Measurements from ENCODE around the gene KRTAP2-3. TPM values are rescaled to one million over a fixed set of nuclear protein-coding genes. Genes with fewer than 3 reads are reported as not detected.
"Not testable (repeated sequence)": the region's sequence is repeated elsewhere in the genome, so short reads cannot be mapped to it uniquely, and the experiment has no call there.

Gene KRTAP2-3
- total RNA-seq, 1 donor from 2014 or later: not detected

- Histone ChIP-seq H3K27me3 (no peaks in the 10 kb centered on the region), H3K9me3 (no peaks in the 10 kb centered on the region), H3K27ac (no peak overlapping the region), H3K4me1 (no peaks in the 10 kb centered on the region), H3K36me3 (no peaks in the 10 kb centered on the region), H3K4me3 (no peak overlapping the region)
- TF ChIP-seq, protein P1, sequence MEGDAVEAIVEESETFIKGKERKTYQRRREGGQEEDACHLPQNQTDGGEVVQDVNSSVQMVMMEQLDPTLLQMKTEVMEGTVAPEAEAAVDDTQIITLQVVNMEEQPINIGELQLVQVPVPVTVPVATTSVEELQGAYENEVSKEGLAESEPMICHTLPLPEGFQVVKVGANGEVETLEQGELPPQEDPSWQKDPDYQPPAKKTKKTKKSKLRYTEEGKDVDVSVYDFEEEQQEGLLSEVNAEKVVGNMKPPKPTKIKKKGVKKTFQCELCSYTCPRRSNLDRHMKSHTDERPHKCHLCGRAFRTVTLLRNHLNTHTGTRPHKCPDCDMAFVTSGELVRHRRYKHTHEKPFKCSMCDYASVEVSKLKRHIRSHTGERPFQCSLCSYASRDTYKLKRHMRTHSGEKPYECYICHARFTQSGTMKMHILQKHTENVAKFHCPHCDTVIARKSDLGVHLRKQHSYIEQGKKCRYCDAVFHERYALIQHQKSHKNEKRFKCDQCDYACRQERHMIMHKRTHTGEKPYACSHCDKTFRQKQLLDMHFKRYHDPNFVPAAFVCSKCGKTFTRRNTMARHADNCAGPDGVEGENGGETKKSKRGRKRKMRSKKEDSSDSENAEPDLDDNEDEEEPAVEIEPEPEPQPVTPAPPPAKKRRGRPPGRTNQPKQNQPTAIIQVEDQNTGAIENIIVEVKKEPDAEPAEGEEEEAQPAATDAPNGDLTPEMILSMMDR (IDR thresholded peaks at IDR 0.05): no peak
- TF ChIP-seq POLR2AphosphoS5 (IDR thresholded peaks at IDR 0.05; ENCODE audit: insufficient read depth in 1 of 2, low read depth in 1 of 2) (no peak), POLR2A (IDR thresholded peaks at IDR 0.05) (no peak)
- no peak for DNase-seq (ENCODE audit: extremely low spot score in 2 of 2)
- intact Hi-C loops (cut with DNase I): no loop called here
These were observed 17.0 kb downstream of the KRTAP2-3 start for GRCh38 chr17:41042953-41043352.

- H3K4me1 ChIP-seq; H3K27ac ChIP-seq; intact Hi-C loops (cut with DNase I); H3K4me3 ChIP-seq; H3K27me3 ChIP-seq; DNase-seq (ENCODE audit: extremely low spot score in 2 of 2); H3K36me3 ChIP-seq; H3K9me3 ChIP-seq: not testable (repeated sequence)
- TF ChIP-seq POLR2AphosphoS5 (IDR thresholded peaks at IDR 0.05; ENCODE audit: insufficient read depth in 1 of 2, low read depth in 1 of 2): peak in 1 of 2 donors; percentile 54
These were observed 18.9 kb downstream of the KRTAP2-3 start, which contains the start of gene KRTAP1-1 for GRCh38 chr17:41040783-41041571. Gene KRTAP1-1 (minus strand): TSS chr17:41041450. CDS start chr17:41041397, 53 bp downstream.

DNA sequence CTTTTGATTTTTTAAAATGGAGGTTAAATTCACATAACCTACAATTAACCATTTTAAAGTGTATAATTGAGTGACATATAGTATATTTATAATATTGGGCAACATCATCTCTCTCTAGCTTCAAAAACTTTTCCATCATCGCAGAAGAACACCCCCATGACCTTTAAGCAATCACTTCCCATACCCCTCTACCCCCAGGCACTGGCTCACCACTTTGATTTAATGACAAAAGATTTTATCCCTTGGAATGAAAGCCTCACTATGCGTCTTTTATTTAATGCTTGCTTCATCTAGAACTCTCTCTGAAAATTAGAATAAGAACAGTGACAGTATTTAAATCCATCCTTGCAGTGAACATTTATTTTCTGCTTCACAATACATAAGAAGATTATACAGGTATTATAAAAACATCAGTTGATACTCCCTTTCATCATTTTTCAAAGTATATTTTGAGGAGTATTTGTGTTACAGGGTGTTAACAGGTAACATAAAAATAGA, 22.0 kb downstream of the KRTAP2-3 start:
- Histone ChIP-seq H3K9me3 (no peaks in the 10 kb centered on the region), H3K27ac (no peak overlapping the region), H3K27me3 (no peaks in the 10 kb centered on the region), H3K36me3 (no peaks in the 10 kb centered on the region), H3K4me1 (no peaks in the 10 kb centered on the region), H3K4me3 (no peak overlapping the region)
- DNase-seq (ENCODE audit: extremely low spot score in 2 of 2): no peak
- TF ChIP-seq POLR2AphosphoS5 (IDR thresholded peaks at IDR 0.05; ENCODE audit: insufficient read depth in 1 of 2, low read depth in 1 of 2) (no peak), POLR2A (IDR thresholded peaks at IDR 0.05) (no peak)
- intact Hi-C loops (cut with DNase I): no loop called here

- not testable (repeated sequence) for DNase-seq (ENCODE audit: extremely low spot score in 2 of 2)
These were observed 25.5 kb downstream of the KRTAP2-3 start, which contains the start of gene KRTAP1-3 for GRCh38 chr17:41034346-41034935. Gene KRTAP1-3 (minus strand): TSS chr17:41034874. CDS start chr17:41034821, 53 bp downstream.

DNA sequence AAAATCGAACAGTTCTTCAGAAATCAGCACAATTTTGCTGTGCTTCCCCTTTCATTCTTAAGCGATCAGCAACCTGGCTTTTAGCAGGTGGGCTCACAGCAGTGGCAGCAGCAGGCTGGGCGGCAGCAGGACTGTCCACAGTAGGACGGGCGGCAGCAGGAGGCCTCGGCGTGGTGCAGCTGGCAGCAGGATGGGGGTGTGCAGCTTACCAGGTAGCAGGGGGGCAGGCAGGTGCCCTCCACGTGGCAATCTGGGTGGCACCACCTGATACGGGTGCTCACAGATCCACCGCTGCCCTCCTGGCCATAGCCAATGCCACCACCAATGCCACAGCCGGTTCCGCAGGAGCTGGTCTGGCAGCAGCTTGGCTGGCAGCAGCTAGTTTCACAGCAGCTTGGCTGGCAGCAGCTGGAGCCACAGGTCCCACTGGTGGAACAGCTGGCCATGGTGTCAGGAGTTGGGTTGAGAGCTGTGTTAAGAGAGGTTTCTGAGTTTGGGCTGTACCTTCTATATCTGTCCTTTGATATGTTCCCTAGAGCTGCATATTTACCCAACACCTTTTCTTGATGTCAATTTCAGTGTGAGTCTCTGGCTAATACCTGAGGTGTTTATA, 30.2 kb downstream of the KRTAP2-3 start, which contains the start of gene KRTAP1-4:
Gene KRTAP1-4 (minus strand): TSS at position 563 of the 613 bp plus-strand sequence. CDS start 117 bp downstream, at position 446.
- Histone ChIP-seq H3K4me1 (peaks cover 9% of the 10 kb centered on the region), H3K27me3 (no peaks in the 10 kb centered on the region), H3K4me3 (no peak within 1 kb of the TSS), H3K9me3 (no peaks in the 10 kb centered on the region), H3K36me3 (no peaks in the 10 kb centered on the region), H3K27ac (no peak within 1 kb of the TSS)
- no peak for DNase-seq (ENCODE audit: extremely low spot score in 2 of 2)
- no peak for TF ChIP-seq POLR2AphosphoS5 (IDR thresholded peaks at IDR 0.05; ENCODE audit: insufficient read depth in 1 of 2, low read depth in 1 of 2)
- TF ChIP-seq, protein P1 (IDR thresholded peaks at IDR 0.05): no peak
- no peak for TF ChIP-seq POLR2A (IDR thresholded peaks at IDR 0.05)
- intact Hi-C loops (cut with DNase I): no loop called here

More at GRCh38 chr17:41034346-41034935, 25.5 kb downstream of the KRTAP2-3 start, which contains the start of gene KRTAP1-3:
- H3K36me3 ChIP-seq; H3K27me3 ChIP-seq; H3K9me3 ChIP-seq; intact Hi-C loops (cut with DNase I); H3K4me3 ChIP-seq; H3K27ac ChIP-seq; H3K4me1 ChIP-seq: not testable (repeated sequence)

GRCh38 chr17:41026715-41027471, 33.0 kb downstream of the KRTAP2-3 start, which contains the start of gene KRTAP1-5:
Gene KRTAP1-5 (minus strand): TSS chr17:41027208. CDS start chr17:41027155, 53 bp downstream.
- Histone ChIP-seq H3K9me3 (no peaks in the 10 kb centered on the region), H3K4me3 (no peak within 1 kb of the TSS), H3K27me3 (no peaks in the 10 kb centered on the region), H3K36me3 (no peaks in the 10 kb centered on the region), H3K27ac (peak within 1 kb of the TSS; percentile 48), H3K4me1 (peaks cover 9% of the 10 kb centered on the region)
- no peak for DNase-seq (ENCODE audit: extremely low spot score in 2 of 2)
- intact Hi-C loops (cut with DNase I): no loop called here
- TF ChIP-seq, protein P1 (IDR thresholded peaks at IDR 0.05): no peak
- TF ChIP-seq POLR2A (IDR thresholded peaks at IDR 0.05) (no peak), POLR2AphosphoS5 (IDR thresholded peaks at IDR 0.05; ENCODE audit: insufficient read depth in 1 of 2, low read depth in 1 of 2) (peak in 1 of 2 donors; percentile 58)
